IgD-negative memory B cell (primary cell): Measurements from ENCODE around the gene HOXD10. TPM values are rescaled to one million over a fixed set of nuclear protein-coding genes. Genes with fewer than 3 reads are reported as not detected.
A peak's percentile ranks its signal among the peaks of the same experiment; 100 is the strongest.

Source experiments
- H3K27ac Mint-ChIP-seq, 3 donors: one replicate each; pipeline ENCODE4 v1.8.0; 2020 to 2022; ENCODE audit warnings: mild to moderate bottlenecking in 3 of 3, mixed read lengths in 3 of 3, moderate library complexity in 1 of 3
- H3K27me3 Mint-ChIP-seq: one replicate; pipeline ENCODE4 v1.8.0; 2021; ENCODE audit warnings: mixed read lengths
- H3K36me3 Mint-ChIP-seq: one replicate; pipeline ENCODE4 v1.8.0; 2020; ENCODE audit warnings: mild to moderate bottlenecking, mixed read lengths
- H3K4me1 Mint-ChIP-seq, 3 donors: one replicate each; pipeline ENCODE4 v1.8.0; 2020 to 2022; ENCODE audit warnings: mixed read lengths in 3 of 3, mild to moderate bottlenecking in 1 of 3
- H3K4me3 Mint-ChIP-seq, 4 donors: one replicate each; pipeline ENCODE4 v1.8.0; 2020 to 2022; ENCODE audit warnings: mild to moderate bottlenecking in 4 of 4, mixed read lengths in 4 of 4, moderate library complexity in 3 of 4
- H3K9me3 Mint-ChIP-seq, 3 donors: one replicate each; pipeline ENCODE4 v1.8.0; 2020 to 2021; ENCODE audit warnings: mixed read lengths in 3 of 3, mild to moderate bottlenecking in 1 of 3
- polyA plus RNA-seq: library from polyadenylated mRNA; unstranded; fragments of 300-500 nt; fragmentation: Illumina TruSeq; gene quantifications from one replicate; pipeline ENCODE4 v1.2.3, GENCODE V29; 2021

The HOXD10 gene
- polyA plus RNA-seq, 1 donor from 2014 or later: not detected

DNA sequence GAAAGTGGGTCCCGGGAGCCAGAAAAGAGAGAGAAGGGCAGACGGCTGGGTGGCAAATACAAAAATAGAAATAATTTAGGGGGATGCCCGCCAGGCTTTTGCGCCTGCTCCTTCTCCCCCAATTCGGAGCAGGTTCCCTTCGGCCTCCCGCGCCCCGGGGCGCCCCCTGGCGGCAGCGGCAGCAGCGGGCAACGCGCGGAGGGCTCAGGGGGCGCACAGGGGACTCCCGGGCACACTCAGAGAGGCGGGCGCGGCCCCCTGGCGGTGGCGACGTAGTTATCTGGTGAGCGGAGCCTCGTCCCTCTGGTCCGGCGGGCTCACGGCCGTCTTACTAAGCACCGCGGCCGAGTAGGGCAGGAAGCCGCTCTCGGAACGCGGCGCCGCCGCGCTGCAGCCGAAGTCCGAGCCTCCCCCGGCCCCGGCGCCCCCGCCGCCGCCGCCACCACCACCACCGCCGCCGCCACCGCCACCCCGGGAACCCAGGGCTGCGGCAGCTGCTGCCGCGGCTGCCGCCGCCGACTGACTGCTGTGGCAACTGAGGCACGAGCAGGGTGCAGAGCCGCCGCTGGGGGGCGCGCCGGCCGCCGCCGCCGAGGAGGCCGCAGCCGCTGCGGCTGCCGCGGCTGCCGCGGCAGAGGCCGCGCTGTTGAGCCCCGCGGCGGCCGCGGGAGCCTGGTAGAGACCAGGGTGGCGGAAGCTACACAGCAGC, 36.6 kb upstream of the HOXD10 start:
- peaks cover 4 to 19% (median 6%) of the 10 kb centered on the region in 3 donors for H3K9me3 Mint-ChIP-seq
- H3K36me3 Mint-ChIP-seq: peaks cover 1% of the 10 kb centered on the region
- H3K4me1 Mint-ChIP-seq: peaks cover 0 to 6% (median 2%) of the 10 kb centered on the region in 3 donors
- H3K27ac Mint-ChIP-seq: peak overlapping the region; percentile 88 to 96 (median 95)
- peak overlapping the region in 2 of 4 donors; percentile 43 to 88 for H3K4me3 Mint-ChIP-seq
- H3K27me3 Mint-ChIP-seq: peaks cover 58% of the 10 kb centered on the region

- Mint-ChIP-seq H3K27me3 (peaks cover 50% of the 10 kb centered on the region), H3K36me3 (peaks cover 1% of the 10 kb centered on the region), H3K4me1 (peaks cover 0 to 6% (median 2%) of the 10 kb centered on the region in 3 donors), H3K27ac (peak overlapping the region; percentile 91 to 96 (median 92)), H3K4me3 (peak overlapping the region in 3 of 4 donors; percentile 52 to 75 (median 67)), H3K9me3 (peaks cover 4 to 19% (median 6%) of the 10 kb centered on the region in 3 donors)
Measured at GRCh38 chr2:176080540-176081375, 35.8 kb upstream of the HOXD10 start.

DNA sequence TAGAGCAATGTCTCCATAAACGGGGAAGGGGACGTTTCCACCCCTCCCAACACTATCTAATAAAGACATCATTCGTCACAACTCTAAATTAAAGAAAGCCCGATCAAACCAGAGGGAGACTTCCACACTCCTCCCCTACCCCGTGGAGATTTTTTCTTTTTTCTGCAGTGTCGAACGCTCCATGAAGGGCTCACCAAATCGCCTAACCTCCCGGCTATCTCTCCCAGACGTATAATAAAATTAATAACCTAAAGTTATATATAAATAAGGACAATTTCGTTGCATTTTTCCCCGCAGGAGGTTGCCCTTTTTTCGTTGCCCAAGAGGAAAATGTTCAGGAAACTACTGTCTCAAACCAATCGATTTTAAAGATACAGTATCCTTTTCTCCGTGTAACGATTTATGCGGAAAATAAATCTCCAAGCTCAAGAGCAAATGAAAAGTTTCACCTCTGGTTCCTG, 35.2 kb upstream of the HOXD10 start:
- Mint-ChIP-seq H3K4me3 (peak overlapping the region in 3 of 4 donors; percentile 52 to 75 (median 67)), H3K36me3 (peaks cover 1% of the 10 kb centered on the region), H3K4me1 (peaks cover 0 to 6% (median 2%) of the 10 kb centered on the region in 3 donors), H3K9me3 (peaks cover 3 to 15% (median 6%) of the 10 kb centered on the region in 3 donors), H3K27ac (peak overlapping the region; percentile 91 to 96 (median 92)), H3K27me3 (peaks cover 49% of the 10 kb centered on the region)

GRCh38 chr2:176081837-176082524, 34.6 kb upstream of the HOXD10 start:
- peak overlapping the region in 2 of 4 donors; percentile 67 to 72 for H3K4me3 Mint-ChIP-seq
- H3K9me3 Mint-ChIP-seq: peaks cover 1 to 17% (median 6%) of the 10 kb centered on the region in 3 donors

GRCh38 chr2:176082525-176082823, 34.1 kb upstream of the HOXD10 start:
- peak overlapping the region; percentile 86 to 96 (median 90) for H3K27ac Mint-ChIP-seq
- H3K4me3 Mint-ChIP-seq: peak overlapping the region in 2 of 4 donors; percentile 43 to 57
- H3K9me3 Mint-ChIP-seq: peaks cover 1 to 18% (median 6%) of the 10 kb centered on the region in 3 donors

More at GRCh38 chr2:176081837-176082524, 34.6 kb upstream of the HOXD10 start:
- Mint-ChIP-seq H3K27me3 (peaks cover 51% of the 10 kb centered on the region), H3K4me1 (peaks cover 0 to 6% (median 2%) of the 10 kb centered on the region in 3 donors), H3K36me3 (peaks cover 1% of the 10 kb centered on the region), H3K27ac (peak overlapping the region; percentile 90 to 96 (median 91))

GRCh38 chr2:176082824-176083751, 33.5 kb upstream of the HOXD10 start:
- peak overlapping the region in 2 of 4 donors; percentile 57 to 82 for H3K4me3 Mint-ChIP-seq

More at GRCh38 chr2:176082525-176082823, 34.1 kb upstream of the HOXD10 start:
- Mint-ChIP-seq H3K27me3 (peaks cover 56% of the 10 kb centered on the region), H3K36me3 (peaks cover 2% of the 10 kb centered on the region), H3K4me1 (peaks cover 0 to 6% (median 2%) of the 10 kb centered on the region in 3 donors)

DNA sequence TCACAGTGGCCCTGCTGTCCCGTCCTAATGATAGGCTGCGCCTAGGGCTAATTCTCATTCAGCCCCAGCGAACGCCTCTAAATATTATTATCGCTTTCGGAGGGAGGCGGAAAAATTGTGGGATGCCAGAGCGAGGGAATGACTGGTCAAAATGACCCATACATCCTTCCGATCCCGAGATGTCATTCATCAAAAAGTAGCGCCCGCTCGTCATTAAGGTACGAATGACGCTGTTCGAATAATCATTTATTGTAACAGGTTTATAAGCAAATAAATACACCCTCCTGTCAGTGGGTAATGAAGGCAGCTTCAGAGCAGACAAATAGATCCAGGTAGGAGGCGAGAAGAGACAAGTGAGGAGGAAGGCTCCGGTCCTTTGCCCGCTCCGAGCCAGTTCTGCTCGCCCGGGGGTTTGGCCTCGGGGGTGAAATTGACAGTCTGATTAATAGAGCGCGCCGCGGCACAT, 32.7 kb upstream of the HOXD10 start, which contains the start of gene EVX2:
Gene EVX2 (minus strand): TSS at position 167 of the 466 bp plus-strand sequence. CDS start 186 bp downstream, outside the sequence.
- H3K36me3 Mint-ChIP-seq: peaks cover 2% of the 10 kb centered on the region
- peak within 1 kb of the TSS; percentile 90 to 96 (median 91) for H3K27ac Mint-ChIP-seq
- H3K9me3 Mint-ChIP-seq: peaks cover 0 to 14% (median 1%) of the 10 kb centered on the region in 3 donors
- H3K4me3 Mint-ChIP-seq: peak within 1 kb of the TSS; percentile 34 to 82 (median 72)
- H3K4me1 Mint-ChIP-seq: peaks cover 0 to 5% (median 0%) of the 10 kb centered on the region in 3 donors
- H3K27me3 Mint-ChIP-seq: peaks cover 65% of the 10 kb centered on the region

More at GRCh38 chr2:176082824-176083751, 33.5 kb upstream of the HOXD10 start:
- Mint-ChIP-seq H3K27ac (peak overlapping the region; percentile 86 to 96 (median 90)), H3K9me3 (peaks cover 1 to 18% (median 6%) of the 10 kb centered on the region in 3 donors), H3K36me3 (peaks cover 2% of the 10 kb centered on the region), H3K4me1 (peaks cover 0 to 6% (median 2%) of the 10 kb centered on the region in 3 donors), H3K27me3 (peaks cover 61% of the 10 kb centered on the region)

- peaks cover 0 to 13% (median 0%) of the 10 kb centered on the region in 3 donors for H3K9me3 Mint-ChIP-seq
- peaks cover 2% of the 10 kb centered on the region for H3K36me3 Mint-ChIP-seq
- H3K4me1 Mint-ChIP-seq: peaks cover 0 to 4% (median 0%) of the 10 kb centered on the region in 3 donors
- H3K27ac Mint-ChIP-seq: peak overlapping the region; percentile 86 to 96 (median 91)
- peaks cover 66% of the 10 kb centered on the region for H3K27me3 Mint-ChIP-seq
- H3K4me3 Mint-ChIP-seq: peak overlapping the region in 3 of 4 donors; percentile 34 to 70 (median 43)
Measured at GRCh38 chr2:176084611-176085119, 31.9 kb upstream of the HOXD10 start.

GRCh38 chr2:176085120-176085788, 31.3 kb upstream of the HOXD10 start:
- H3K27ac Mint-ChIP-seq: peak overlapping the region; percentile 86 to 96 (median 91)
- H3K36me3 Mint-ChIP-seq: peaks cover 2% of the 10 kb centered on the region
- peaks cover 0 to 13% (median 0%) of the 10 kb centered on the region in 3 donors for H3K9me3 Mint-ChIP-seq
- peaks cover 72% of the 10 kb centered on the region for H3K27me3 Mint-ChIP-seq
- H3K4me1 Mint-ChIP-seq: peaks cover 0 to 4% (median 0%) of the 10 kb centered on the region in 3 donors
- peak overlapping the region in 3 of 4 donors; percentile 26 to 72 (median 43) for H3K4me3 Mint-ChIP-seq

GRCh38 chr2:176085861-176086771, 30.5 kb upstream of the HOXD10 start:
- peak overlapping the region in 1 of 4 donors; percentile 82 for H3K4me3 Mint-ChIP-seq
- H3K36me3 Mint-ChIP-seq: peaks cover 2% of the 10 kb centered on the region
- H3K27ac Mint-ChIP-seq: peak overlapping the region; percentile 53 to 96 (median 91)
- H3K9me3 Mint-ChIP-seq: peaks cover 0 to 10% (median 0%) of the 10 kb centered on the region in 3 donors
- H3K4me1 Mint-ChIP-seq: peaks cover 0 to 4% (median 4%) of the 10 kb centered on the region in 3 donors
- H3K27me3 Mint-ChIP-seq: peaks cover 74% of the 10 kb centered on the region

GRCh38 chr2:176087330-176088047, 29.1 kb upstream of the HOXD10 start:
- Mint-ChIP-seq H3K27ac (peak overlapping the region; percentile 10 to 91 (median 83)), H3K4me3 (peak overlapping the region in 1 of 4 donors; percentile 82), H3K36me3 (peaks cover 2% of the 10 kb centered on the region), H3K27me3 (peaks cover 75% of the 10 kb centered on the region), H3K9me3 (peaks cover 0 to 11% (median 0%) of the 10 kb centered on the region in 3 donors), H3K4me1 (peaks cover 5 to 10% (median 6%) of the 10 kb centered on the region in 3 donors)
